NCI-H748 (cell line): ENCODE results near the gene PLCB4.

Experiments
- DNase-seq: peaks from one replicate; lab custom pipeline; 2025; ENCODE audit not compliant: unreplicated experiment; lab: John Stamatoyannopoulos, UW

PLCB4 gene

GRCh38 chr20:9482180-9482579, 413.3 kb downstream of the PLCB4 start:
- no peak for DNase-seq

GRCh38 chr20:9483131-9483530, 414.2 kb downstream of the PLCB4 start:
- DNase-seq: no peak

DNA sequence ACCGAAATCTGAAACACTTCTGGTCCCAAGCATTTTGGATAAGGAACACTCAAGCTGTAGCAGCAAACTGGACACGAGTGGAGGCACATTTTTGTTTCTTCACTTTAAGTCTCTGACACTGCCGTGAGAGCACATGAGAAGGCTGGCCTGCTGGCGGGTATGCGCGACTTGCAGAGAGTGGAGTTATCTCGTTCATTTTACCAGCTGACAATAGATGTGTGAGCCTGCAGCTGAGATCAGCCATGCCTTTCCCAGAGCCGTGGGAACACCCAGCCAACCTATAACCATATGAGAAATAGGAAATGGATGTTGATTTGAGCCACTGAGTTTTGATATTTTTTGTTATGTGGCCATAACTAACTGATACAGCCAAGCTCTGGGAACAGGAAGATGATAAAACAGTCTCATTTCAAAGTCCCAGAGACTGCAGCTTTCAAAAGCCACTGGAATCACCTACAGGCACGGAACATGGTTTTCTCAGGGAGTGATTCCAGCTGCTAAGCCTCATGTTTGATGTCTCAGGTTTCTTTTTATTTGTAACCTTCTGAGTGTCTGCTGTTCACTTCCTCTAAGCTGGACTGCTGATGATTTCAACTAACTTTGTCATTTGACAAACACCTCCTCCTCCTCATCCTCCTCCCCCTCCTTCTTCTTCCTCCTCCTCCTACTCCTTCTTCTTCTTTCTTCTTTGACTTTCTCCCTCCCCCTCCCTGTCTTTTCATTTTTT, 416.9 kb downstream of the PLCB4 start:
- peak; percentile 30 for DNase-seq

DNA sequence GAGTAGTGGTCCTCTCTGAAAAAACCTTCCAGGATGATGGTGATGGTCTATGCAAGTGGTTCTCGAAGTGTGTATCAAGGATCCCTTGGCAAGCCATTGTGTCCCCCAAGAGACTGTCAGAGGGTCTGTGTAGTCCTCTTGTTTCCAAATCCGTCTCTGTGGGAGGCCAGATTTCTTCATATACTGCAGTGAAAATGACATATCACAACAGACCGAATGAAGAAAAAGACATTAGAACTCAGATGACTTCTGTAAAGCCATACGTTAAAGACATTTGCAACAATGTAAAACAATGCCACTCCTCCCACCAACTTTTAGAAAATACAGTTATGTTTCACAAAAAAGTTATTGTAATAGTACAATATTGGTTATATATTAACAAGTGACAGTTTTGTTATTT, 418.3 kb downstream of the PLCB4 start:
- no peak for DNase-seq

- peak; percentile 26 for DNase-seq
Observed at GRCh38 chr20:9488063-9488462, 419.2 kb downstream of the PLCB4 start.

DNA sequence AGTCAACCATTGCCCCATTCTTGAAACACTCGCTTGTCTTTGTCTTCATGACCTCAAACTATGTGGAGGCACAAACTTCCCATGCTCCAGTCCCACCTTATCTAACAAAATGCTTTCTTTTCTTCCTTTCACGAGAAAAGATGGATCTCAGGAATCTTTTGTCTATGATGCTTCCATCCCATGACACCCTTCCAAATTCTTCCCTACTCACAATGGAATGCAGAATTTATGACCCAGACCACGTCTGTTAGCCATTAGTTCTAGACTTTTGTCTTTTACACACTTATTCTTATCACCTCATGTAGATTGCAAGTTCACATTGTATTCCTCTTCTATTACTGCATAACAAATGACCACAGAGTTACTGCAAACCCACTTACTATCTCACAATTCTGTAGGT, 421.3 kb downstream of the PLCB4 start:
- DNase-seq: no peak

DNA sequence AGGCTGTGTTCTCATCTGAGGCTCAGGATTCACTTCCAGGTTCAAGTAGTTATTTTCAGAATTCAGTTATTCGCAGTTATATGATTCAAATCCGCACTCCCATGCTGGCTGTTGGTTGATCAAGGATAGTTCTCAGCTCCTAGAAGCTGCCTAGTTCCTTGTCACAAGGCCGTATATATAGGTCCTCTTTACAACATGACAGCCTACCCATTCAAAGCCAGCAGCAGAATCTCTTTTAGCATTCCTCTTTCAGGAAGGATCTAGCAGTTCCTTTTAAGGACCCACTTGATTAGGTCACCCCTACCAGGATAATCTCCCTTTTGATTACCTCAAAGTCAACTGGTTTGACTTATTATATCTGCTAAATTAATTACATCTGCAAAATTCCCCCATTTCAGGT, 421.7 kb downstream of the PLCB4 start:
- DNase-seq: no peak

- DNase-seq: peak; percentile 64
Observed at GRCh38 chr20:9491324-9491723, 422.4 kb downstream of the PLCB4 start.

DNA sequence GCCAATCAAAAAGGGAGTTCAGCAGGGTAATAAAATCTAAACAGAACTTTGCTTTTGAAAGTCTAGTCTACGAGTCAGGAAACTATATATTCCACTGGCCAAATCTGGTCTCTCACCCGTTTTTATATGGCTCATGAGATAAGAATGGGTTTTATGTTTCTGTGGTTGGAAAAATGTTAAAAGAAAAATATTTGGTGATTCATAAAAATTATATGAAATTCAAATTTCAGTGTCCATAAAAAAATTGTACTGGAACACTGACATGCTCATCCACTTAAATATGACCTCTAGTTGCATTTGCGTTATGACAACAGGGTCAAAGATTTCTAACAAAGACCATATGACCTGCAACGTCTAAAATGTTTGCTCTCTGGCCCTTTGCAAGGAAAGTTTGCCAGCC, 423.2 kb downstream of the PLCB4 start:
- no peak for DNase-seq

- DNase-seq: no peak
Observed at GRCh38 chr20:9493803-9494202, 424.9 kb downstream of the PLCB4 start.

- DNase-seq: no peak
Observed at GRCh38 chr20:9495701-9496100, 426.8 kb downstream of the PLCB4 start.

DNA sequence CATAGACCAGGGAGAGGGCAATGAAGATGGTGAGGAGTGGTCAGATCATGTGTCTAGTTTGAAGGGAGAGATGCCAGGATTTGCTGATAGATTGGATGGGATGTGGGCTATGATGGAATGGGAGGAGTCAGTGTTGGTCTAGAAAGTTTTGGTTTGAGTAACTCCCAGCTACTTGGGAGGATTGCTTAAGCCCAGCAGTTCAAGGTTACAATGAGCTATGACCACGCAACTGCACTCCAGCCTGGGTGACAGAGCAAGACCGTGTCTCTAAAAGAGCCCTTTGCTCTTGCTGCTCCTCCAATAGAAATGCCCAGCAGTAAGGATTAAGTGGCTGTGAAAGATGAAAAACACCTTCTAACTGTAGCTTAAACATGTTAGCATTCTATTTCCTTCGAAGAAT, 427.3 kb downstream of the PLCB4 start:
- no peak for DNase-seq

GRCh38 chr20:9498322-9498721, 429.4 kb downstream of the PLCB4 start:
- DNase-seq: no peak

- no peak for DNase-seq
Observed at GRCh38 chr20:9499126-9499899, 430.4 kb downstream of the PLCB4 start.

DNA sequence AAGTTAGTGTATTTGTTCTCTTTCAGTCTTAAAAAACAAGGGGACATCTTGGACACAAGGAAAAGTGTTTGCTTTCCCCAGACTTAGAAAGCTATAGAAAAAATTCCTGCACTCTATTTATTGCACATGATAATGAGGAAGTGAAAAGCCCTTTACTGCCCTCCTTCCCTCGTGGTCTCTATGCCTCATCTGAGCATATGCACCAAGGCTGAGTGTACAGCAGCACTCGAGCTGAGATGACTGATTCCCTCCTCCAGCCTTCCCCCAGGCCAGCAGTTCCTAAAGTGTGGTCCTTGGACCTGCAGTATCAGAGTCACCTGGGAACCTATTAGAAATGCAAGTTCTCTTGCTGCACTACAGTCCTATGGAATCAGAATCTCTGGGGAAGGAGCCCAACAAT, 431.2 kb downstream of the PLCB4 start:
- DNase-seq: no peak

DNA sequence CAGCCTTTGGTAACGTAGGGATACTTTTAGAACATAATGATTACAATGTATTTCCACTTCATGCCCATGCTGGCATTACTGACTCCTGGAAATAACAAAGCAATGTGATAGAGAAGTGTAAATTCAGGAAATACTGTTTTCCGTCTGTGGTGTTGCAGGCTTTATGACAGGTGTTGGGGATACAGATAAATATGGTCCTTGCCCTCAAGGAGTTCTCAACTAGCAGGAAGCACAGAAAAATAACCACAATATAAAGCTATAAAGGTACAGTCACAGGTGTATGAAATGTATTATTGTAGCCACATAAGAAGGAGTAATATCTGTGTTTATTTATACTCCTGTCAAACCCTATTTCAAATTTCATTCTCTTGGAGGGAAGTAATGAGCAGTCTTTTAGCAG, 432.6 kb downstream of the PLCB4 start:
- DNase-seq: no peak

DNA sequence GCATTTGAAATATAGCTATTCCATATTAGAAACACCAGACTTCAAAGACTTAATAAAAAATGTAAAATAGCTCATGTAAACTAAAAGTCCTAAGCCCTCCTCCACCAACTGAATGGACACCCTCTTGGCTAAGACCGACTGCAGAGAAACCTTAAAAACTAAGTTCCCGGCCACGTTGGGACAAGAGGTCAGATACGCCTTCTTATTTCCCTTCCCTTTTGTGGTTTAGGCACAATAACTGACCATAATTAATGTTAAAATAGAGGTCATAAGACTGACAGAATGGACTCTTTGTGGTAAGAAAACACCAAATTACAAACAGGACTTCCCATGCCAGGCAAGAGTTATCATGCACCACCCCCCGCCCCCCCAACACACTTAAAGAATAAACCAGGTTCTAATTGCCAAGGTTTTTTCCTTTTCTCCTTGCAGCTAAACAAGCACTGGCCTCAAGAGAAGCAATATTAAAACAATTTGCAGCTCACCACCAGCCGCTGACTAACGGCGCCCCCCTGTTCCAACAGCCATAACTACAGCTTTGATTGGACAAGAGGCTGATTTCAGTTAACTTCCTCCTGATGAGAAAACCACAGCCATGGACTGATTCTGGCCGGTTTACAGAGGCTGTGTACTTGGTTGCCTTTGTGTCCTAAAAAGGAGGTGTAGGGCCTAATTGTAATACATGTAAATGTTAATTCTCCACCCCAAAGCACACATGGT, 434.8 kb downstream of the PLCB4 start:
- peak; percentile 58 for DNase-seq

GRCh38 chr20:9506280-9506821, 437.5 kb downstream of the PLCB4 start:
- DNase-seq: no peak

GRCh38 chr20:9506964-9507369, 438.1 kb downstream of the PLCB4 start:
- no peak for DNase-seq

GRCh38 chr20:9507544-9508239, 438.8 kb downstream of the PLCB4 start:
- no peak for DNase-seq

DNA sequence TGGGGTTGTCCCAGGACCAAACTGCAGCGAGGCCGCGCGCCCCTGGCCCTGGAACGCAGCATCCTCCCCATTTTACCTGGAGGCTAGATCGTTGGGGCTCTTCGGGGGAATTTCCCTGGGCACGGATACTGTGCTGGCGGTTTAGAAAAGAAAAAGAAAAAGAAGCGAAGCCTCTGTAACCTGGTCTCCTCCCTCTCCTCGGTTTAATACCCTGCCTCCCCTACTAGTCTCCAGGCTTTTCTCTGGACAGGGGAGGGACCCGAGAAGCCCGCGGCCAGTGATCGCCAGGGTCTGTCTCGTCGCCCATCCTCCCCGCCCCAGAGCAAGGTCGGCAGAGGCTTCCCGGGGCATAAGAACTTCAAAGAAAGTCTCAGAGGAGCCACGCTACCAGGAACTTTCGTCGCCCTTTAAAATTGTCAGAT, 439.4 kb downstream of the PLCB4 start:
- DNase-seq: no peak
